Measurements from ENCODE around the gene RGP1. TPM values are rescaled to one million over a fixed set of nuclear protein-coding genes. Genes with fewer than 3 reads are reported as not detected.

The RGP1 gene
- total RNA-seq, 4 donors from 2014 or later, result 16.5 to 44.4 (median 38.3) TPM

- TF ChIP-seq CTCF (IDR thresholded peaks at IDR 0.05) (no peak), POLR2A (IDR thresholded peaks at IDR 0.05) (no peak)
- Histone ChIP-seq H3K9me3 (no peaks in the 10 kb centered on the region), H3K4me3 (no peak overlapping the region), H3K27ac (no peak overlapping the region), H3K4me1 (peaks cover 0 to 8% (median 0%) of the 10 kb centered on the region in 4 donors), H3K36me3 (peaks cover 0 to 96% (median 3%) of the 10 kb centered on the region in 3 donors), H3K27me3 (no peaks in the 10 kb centered on the region)
- DNase-seq, result no peak
Observed at GRCh38 chr9:35738924-35739323, 10.2 kb upstream of the RGP1 start.

- Histone ChIP-seq H3K4me3 (no peak overlapping the region), H3K36me3 (peaks cover 0 to 99% (median 3%) of the 10 kb centered on the region in 3 donors)
- DNase-seq, result no peak
Observed at GRCh38 chr9:35740243-35740642, 8.8 kb upstream of the RGP1 start.

GRCh38 chr9:35741740-35742139 is 7.3 kb upstream of the RGP1 start:
- peaks cover 0 to 33% (median 7%) of the 10 kb centered on the region in 4 donors for H3K4me1 ChIP-seq
- H3K27me3 ChIP-seq, result no peaks in the 10 kb centered on the region
- DNase-seq, result no peak
- H3K9me3 ChIP-seq, result no peaks in the 10 kb centered on the region
- H3K36me3 ChIP-seq, result peaks cover 0 to 84% (median 3%) of the 10 kb centered on the region in 3 donors
- H3K27ac ChIP-seq, result no peak overlapping the region
- TF ChIP-seq POLR2A (IDR thresholded peaks at IDR 0.05) (no peak), CTCF (IDR thresholded peaks at IDR 0.05) (no peak)
- H3K4me3 ChIP-seq, result no peak overlapping the region

More at GRCh38 chr9:35740243-35740642, 8.8 kb upstream of the RGP1 start:
- H3K9me3 ChIP-seq, result no peaks in the 10 kb centered on the region
- H3K27me3 ChIP-seq, result no peaks in the 10 kb centered on the region
- peaks cover 0 to 19% (median 0%) of the 10 kb centered on the region in 4 donors for H3K4me1 ChIP-seq
- H3K27ac ChIP-seq, result no peak overlapping the region
- no peak for TF ChIP-seq POLR2A (IDR thresholded peaks at IDR 0.05)
- no peak for TF ChIP-seq CTCF (IDR thresholded peaks at IDR 0.05)

GRCh38 chr9:35743452-35743851 is 5.6 kb upstream of the RGP1 start:
- H3K36me3 ChIP-seq, result peaks cover 0 to 67% (median 3%) of the 10 kb centered on the region in 3 donors
- H3K27me3 ChIP-seq, result no peaks in the 10 kb centered on the region
- no peak for DNase-seq
- H3K4me1 ChIP-seq, result peaks cover 0 to 41% (median 17%) of the 10 kb centered on the region in 4 donors
- H3K9me3 ChIP-seq, result no peaks in the 10 kb centered on the region
- TF ChIP-seq CTCF (IDR thresholded peaks at IDR 0.05), result no peak
- no peak for TF ChIP-seq POLR2A (IDR thresholded peaks at IDR 0.05)
- H3K27ac ChIP-seq, result no peak overlapping the region
- no peak overlapping the region for H3K4me3 ChIP-seq

- Histone ChIP-seq H3K4me3 (no peak overlapping the region), H3K36me3 (peaks cover 0 to 61% (median 3%) of the 10 kb centered on the region in 3 donors), H3K27me3 (no peaks in the 10 kb centered on the region), H3K4me1 (peaks cover 0 to 41% (median 17%) of the 10 kb centered on the region in 4 donors), H3K9me3 (no peaks in the 10 kb centered on the region), H3K27ac (peak overlapping the region in 1 of 4 donors; percentile 22)
- DNase-seq, result no peak
- TF ChIP-seq POLR2A (IDR thresholded peaks at IDR 0.05) (no peak), CTCF (IDR thresholded peaks at IDR 0.05) (no peak)
Observed at GRCh38 chr9:35743880-35744518, 5.1 kb upstream of the RGP1 start.
